Measurements from ENCODE around the gene NID1.
"Not testable (repeated sequence)": the region's sequence is repeated elsewhere in the genome, so short reads cannot be mapped to it uniquely, and the experiment has no call there.

The NID1 gene

DNA sequence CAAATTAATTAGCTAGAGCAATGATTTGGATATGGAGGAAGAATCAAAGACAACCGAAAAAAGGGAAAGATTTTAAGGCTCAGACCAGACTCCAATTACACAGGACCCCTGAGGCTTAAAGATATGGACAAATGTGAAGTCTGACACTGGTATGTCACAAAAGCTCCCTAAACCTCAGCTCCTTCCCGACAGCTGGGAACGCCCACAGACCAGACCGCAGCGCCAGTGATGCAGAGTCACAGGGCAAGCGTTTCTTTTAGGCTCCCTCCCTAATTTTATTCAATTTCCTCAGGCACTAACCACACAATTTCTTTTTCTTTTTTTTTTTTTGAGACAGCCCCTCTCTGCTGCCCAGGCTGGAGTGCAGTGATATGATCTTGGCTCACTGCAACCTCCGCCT lies 40.2 kb downstream of the NID1 start:
- no peak for DNase-seq

DNA sequence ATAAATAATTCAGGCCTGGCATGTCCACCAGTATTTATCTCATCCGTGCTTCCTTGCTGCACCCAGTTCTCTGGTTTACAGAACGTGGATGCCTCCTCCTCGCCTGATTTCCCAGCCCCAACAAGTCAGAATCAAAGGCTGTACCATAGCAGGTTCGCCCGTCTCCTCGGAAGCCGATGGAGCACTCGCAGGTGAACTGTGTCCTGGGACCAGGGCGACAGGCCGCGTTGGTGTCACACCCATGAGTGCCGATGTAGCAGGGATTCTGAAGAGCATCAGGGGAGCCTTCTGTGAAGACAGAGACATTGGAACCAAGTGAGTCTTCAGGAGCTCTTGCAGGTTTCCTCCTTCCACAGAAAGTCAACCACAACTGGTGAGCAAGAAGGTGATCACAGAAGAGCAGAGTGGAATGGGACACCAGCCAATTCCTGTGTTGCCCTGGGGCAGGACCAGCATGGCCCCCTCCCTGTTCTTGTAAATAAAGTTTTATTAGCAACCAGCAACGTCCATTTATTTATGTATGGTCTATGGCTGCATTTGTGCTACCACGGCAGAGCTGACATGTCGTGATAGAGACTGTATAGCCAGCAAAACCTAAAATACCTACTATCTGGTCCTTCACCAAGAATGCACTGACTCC lies 40.8 kb downstream of the NID1 start:
- no peak for DNase-seq

DNA sequence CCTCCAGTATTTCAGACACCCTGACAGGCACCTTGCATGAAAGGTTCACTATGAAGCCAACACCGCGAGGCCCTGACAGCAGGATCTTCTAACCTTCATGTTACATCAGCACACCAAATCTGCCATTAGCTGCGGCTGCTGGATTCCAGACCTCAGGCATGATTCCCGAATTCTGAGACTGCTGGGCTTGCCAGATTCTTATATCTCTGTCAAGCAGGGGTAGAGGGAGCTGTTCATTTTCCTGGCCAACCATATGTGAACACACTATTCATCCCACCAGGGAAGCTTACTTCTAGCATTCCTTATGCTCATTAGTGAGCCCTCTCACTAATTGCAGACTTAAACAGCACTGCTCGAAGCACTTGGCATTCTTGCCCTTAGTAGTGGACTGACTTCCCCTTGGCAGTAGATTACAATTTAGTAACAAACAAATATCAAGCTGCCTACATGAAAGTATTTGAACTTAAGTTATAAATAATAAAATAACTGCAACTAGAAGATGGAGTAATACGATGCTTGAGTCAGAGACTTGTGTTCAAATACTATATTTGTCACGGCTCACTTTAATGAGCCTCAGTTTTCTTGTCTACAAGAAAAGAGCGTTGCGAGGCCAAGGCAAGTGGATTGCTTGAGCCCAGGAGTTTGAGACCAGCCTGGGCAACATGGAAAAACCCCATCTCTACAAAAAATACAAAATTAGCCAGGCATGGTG lies 43.3 kb downstream of the NID1 start:
- DNase-seq, result no peak

DNA sequence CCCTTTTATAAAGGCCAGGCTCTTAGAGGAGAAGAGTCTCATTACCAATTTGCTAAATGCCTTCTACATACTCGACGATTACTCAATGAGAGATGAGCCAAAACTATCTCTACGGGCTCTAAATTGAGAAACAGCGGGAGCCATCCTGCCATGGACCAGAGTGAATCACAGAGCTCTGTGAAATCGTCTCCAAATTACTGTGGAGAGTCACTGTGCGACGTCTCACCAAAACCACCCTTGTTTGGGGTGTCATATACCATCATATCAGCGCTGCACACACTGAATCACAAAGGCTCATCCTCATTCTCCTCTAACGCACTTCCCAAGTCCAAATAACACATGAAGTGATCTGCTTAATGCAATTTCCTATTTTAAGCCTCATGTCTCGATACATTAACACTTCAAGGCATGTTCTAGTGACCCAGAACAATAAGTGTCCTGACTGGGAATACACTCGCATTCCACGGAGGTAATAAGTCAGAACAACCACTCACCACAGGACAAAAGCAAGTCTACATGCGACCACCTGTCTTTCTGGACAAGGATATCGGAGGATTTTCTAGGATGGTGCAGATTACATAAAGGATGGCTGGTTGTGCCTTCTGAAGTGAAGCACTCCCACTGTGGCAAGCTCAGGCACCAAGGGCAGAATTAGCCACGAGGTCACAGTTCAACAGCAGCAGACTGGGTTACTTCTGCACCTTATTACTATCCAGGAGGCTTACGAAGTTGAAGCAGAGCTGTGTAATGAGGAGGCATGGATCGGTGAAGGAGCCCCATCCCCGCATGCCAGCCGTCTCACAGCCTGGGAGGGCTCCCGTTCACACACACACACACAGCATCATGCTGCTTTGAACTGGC lies 44.3 kb downstream of the NID1 start:
- DNase-seq, result no peak

DNA sequence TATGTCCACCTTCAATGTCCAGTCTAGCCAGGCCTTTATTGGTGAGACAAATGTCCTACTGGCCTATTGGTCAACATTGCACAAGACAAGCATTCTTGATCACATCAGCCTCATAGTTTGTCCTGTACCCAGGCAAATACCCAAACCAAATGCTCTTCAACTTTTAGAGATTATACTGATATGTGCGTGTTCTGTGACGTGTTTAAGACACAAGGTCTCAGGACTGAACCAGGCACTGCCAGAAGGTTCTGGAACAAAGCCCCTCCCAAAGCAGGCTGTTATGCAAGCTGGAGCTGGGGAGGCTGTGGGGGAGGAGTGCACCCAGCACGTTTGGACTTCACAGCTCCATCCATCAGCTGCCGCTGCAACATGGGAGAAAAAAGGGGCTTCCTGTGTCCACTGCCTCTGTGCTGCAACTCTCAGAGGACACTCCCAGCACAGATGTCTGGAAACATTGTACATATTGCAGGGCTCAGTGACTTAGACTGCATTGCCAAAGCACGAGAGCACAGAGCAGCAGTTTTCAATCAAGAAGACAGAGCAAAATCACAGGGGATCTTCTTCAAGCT lies 45.9 kb downstream of the NID1 start:
- no peak for DNase-seq

DNA sequence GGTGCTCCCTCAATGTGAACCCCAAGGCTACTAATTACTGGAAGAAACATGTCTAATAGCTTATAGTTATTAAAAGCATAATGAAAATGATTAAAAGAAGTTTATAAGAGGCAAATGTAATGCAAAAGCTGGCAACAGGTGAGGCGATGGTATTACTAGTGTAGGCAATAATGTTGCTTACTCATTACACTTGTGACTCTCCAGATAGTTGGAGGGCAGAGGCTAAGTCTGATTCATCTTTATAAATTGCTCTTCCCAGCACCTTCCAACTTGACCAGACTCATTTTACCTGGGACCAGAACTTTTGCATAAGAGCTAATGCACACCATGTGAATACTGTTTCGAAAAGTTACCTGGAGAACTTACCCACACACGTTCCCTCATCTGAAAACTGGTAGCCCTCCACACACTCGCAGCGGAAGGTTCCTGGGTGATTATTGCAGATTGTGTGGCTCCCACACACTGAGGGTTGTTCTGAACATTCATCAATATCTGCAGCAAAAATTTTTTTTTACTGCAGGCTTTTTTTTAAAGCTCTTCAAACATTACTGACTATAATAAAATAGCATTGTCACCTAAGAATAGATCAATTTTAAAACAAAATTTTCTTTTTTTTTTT lies 48.0 kb downstream of the NID1 start:
- DNase-seq, result no peak

DNA sequence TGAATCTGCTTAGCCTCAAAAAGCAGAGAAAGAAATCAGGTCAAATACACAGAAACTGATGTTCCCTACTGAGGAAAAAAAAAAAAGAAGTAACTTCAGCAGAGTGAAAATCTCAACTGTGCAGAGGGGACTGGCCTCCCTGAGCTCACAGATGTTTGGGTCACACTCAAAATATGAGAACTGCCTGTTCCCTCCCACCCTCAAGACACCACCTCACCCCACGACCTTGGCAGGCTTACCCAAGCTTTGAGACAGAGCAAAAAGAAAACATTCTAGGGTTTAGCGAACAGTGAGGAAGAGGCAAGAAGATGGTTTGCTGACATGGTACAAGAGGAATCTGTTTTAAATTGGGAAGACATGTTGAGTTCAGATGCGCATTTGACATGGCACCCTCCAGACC lies 48.8 kb downstream of the NID1 start:
- no peak for DNase-seq

DNA sequence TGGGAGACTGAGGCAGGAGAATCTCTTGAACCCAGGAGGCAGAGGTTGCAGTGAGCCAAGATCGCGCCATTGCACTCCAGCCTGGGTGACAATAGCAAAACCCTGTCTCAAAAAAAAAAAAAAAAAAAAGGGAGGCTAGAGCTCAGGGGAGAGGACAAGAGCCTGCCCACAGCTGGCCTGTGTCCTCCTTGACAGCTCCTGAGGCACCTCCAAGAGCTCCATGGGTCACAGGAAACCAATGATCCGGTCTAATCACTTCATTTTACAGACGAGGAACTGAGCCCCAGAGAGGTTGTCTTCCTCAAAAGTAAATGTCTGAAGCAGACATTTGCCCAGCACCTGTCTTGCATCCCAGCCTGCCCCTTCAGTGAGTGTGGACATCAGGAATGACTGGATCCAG lies 49.4 kb downstream of the NID1 start:
- no peak for DNase-seq

DNA sequence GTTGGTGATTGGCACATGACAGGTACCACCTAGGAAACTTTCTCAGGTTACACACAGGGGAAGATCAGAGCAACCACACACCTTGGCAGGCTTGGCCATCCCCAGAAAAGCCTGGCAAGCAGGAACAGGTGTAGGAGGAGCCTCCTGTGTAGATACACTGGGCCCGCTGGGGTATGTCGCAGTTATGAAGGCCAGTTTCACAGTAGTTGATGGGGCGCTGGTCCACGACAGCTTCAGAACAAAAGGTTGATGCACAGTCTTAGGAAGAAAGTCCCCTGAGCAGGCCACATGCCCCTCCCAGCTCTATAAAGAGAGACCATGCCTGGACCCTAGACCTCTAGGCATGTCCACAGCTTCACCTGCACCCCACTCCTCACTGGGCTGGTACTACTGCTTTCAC lies 51.6 kb downstream of the NID1 start:
- DNase-seq, result no peak

DNA sequence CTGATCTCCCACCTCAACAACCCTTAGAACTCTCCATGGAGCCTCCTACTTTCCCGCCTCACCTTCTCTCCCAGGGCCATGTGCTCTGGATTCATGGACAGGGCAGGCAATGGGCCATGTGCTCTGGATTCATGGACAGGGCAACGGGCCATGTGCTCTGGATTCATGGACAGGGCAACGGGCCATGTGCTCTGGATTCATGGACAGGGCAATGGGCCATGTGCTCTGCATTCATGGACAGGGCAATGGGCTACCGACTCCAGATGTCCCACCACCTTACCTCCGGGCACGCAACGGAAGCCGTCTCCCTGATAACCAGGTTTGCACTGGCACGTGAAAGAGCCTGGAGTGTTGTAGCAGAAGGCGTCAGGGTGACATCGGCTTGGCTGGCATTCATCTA lies 53.2 kb downstream of the NID1 start:
- DNase-seq, result no peak

DNA sequence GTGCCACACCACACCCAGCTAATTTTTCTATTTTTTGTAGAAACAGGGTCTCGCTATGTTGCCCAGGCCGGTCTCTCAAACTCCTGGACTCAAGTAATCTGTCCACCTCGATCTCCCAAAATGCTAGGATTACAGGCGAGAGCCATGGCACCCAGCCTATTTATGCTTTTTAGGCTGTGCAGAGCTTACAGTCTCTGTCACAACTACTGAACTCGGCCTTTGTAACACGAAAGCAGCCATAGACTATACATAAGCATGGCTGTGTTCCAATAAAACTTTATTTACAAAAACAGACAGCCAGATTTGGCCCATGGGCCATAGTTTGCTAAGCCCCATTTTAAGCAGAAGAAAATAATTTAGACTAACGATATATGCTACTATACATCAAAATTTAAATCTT lies 54.4 kb downstream of the NID1 start:
- no peak for DNase-seq

DNA sequence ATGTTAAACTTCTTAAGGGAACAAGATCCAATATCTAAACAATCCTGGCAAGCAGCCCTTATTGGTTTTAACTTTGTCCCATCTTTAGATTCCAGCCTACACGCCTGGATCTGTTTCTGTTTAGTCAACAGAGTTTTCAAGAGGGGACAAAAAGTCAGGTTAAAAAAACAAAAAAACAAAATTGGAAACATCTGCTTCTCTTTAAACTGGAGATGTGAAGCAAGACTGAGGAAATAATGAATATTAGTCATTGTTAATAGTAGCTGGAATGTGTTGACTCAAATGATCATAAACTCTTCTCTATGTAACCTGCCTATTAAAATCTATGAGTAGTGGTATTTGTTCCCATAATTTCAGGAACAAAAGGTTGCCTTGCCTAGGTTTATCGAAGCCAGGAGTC lies 55.0 kb downstream of the NID1 start:
- DNase-seq, result no peak

DNA sequence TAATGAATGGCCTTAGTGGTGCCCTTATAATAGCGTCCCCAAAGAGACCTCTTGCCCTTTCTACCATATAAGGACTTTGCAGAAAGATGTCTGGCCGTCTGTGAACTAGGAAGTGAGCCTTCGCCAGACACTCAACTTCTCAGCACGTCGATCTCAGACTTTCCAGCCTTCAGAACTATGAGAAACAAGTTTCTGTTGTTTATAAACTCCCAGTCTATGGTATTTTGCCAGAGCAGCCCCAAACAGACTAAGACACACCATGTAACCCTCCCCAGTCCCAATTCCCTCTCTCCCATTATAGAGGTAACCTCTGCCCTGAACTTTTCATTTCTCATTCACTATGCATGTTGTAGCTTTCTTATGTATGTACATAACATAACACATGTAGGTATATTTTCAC lies 55.7 kb downstream of the NID1 start:
- DNase-seq, result no peak

DNA sequence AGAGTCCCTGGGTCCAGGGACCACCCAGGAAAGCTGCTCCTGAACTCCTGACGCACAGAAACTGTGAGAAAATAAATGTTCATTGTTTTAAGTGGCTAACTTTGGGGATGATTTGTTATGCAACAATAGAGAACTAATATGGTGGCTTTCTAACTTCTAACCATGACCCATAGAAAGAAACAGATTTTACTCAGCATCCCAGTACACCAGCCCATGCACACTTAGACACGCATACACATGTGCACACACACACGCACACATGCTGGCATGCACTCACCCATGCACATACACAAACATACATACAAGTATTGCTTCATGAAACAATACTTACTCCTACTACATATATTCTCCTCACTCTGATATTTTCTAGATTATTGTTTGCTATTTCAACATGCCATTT lies 57.1 kb downstream of the NID1 start:
- no peak for DNase-seq

DNA sequence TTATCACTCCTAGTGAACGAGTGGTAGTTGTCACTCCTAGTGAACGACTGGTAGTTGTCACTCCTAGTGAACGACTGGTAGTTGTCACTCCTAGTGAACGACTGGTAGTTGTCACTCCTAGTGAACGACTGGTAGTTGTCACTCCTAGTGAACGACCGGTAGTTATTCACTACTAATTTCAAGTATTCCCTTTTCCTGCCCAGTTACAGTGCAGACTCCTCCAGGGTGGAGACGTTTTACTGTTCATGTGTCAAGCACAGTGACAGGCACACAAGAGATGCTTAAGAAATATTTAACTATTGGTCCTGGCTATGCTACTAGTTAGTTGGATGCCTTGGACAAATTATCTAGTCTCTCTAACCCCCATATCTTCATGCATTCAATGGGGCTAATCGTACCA lies 61.8 kb downstream of the NID1 start:
- DNase-seq, result not testable (repeated sequence)

DNA sequence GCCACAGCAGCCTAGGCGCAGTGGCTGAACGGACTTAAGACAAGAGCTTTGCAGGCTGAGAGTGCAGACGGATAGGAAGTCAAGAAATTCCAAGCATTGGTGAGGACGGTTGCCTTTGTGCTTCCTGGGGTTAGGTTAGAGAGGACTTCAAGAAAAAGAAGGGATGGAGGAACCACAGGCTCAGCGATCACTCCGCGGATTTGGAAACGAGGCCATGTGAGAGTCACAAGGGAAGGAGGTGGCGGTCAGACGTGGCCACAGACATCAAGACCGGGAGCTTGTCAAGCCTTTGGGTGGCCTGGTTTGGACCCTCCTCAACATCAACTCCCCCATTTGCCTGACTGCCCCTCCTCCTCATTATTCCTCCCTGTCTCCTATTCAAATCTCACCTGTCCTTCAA lies 62.3 kb downstream of the NID1 start:
- no peak for DNase-seq

DNA sequence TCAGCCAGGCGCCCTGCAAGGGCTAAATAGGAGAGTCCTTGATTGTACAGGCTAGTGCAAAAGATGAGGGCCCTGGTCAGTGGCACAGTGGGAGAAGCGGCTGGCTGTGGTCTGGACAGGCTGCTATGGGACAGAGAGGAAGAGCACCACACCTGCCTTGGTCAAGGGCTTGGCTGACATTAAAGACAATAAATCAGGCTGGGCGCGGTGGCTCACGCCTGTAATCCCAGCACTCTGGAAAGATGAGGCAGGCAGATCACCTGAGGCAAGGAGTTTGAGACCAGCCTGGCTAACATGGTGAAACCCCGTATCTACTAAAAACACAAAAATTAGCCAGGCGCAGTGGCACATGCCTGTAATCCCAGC lies 62.9 kb downstream of the NID1 start:
- no peak for DNase-seq

DNA sequence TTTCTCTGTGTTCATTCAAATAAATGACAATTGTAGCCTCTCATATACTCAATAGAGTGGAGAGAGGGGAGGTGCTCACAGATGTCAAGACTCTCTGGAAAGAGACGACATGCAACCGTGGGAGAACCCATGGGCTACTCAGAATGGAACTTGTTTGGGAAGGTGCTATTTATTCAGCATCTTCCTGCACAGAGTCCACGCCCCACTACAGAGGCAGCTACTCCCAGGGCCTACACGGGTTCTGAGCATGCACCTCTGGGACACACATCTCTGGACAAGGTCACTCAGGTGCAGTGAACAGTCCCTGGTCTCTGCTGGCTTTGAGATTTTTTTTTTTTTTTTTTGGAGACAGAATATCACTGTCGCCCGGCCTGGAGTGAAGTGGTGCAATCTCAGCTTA lies 64.1 kb downstream of the NID1 start:
- DNase-seq, result no peak

DNA sequence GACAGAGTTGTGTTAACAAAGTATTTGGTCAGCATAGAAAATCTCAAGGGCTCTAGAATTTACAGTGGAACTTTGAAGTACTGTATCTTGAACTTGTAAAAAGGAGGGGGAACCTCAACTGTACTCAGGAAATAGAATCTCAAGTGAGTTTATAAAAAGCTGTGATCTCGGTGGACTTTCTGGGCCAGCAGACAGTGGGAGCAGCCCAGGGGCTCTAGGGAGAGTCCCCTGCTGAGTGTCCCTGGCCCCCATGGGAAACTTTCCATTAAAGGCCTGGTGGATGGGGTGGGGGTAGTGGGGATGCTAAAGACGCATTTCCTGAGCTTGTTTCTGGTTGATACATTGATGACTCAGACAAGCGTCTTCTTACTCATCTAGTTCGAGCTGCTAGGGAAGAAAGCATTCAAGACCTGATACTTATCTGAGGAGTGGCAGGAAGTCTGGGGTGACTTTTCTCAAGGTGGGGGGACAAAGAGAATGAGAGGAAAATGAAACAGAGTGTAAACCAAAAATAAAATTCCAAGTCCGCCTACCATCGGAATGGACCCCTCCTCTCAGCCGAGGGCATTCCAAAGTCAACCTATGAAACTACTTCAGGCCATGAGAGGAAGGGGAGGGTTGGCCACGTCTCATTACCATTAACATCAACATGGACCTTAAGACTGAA lies 65.5 kb downstream of the NID1 start:
- no peak for DNase-seq

DNA sequence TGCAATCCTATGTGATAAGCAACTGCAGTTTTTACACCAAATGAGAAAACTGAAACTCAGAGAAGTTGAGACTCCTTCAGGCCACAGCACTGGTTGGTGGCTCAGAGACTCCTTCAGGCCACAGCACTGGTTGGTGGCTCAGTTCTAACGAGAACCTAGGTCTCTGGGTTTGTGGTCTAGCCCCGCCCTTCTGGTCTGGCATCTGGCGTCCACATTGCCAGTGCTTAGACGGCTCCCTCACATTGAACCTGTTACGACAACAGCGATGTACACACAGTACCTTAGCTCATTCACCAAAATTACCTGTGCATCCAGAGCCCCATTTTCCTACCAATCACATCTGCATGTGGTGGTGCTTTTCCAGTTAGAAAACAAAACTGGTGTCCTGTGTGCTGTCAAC lies 66.1 kb downstream of the NID1 start:
- DNase-seq, result no peak

DNA sequence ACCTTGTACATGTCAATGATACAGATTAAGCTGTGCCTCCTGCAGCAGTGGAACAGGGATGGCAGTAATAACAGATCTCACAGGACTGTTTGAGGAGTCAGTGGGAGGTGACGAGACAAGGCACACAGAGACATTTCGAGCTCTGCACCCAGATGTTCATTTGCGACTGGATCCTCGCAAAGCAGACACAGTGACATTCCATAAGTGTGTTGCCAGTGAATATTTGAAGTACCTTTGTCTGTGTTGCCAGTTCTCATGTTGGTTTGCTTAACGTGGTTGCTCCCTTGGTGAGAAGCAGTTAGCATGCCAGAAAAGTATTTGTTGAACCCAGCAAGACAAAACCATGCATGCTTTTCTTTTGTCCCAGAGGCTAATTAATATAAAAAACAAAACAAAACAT lies 67.0 kb downstream of the NID1 start:
- DNase-seq, result no peak

DNA sequence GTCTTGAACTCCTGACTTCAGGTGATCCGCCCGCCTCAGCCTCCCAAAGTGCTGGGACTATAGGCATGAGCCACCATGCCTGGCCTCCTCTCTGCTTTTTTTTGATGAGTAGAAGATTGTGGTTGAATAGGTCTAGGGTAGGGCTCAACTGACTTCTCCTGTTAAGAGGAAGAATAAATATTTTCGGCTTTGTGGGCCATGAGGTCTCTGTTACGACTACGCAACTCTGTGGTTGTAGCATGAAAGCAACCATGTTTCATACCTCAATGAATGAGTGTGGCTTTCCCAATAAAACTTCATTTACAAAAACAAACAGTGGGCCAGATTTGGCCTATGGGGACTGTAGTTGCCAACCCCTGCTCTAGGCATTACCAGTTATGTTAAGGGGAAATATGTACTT lies 67.8 kb downstream of the NID1 start:
- DNase-seq, result no peak
